SH-SY5Y (cell line): Measurements from ENCODE around the gene ASH1L.

Experiments used
- GATA2 ChIP-seq: IDR thresholded peaks from 2 replicates; pipeline ENCODE4 v1.6.1; 2011; ENCODE audit warnings: mild to moderate bottlenecking, low read depth, low read length
- GATA3 ChIP-seq: IDR thresholded peaks from 2 replicates; pipeline ENCODE4 v1.6.1; 2011; ENCODE audit warnings: low read depth, mild to moderate bottlenecking, low read length, moderate library complexity

- TF ChIP-seq GATA3 (no peak), GATA2 (no peak)
Measured at GRCh38 chr1:155555915-155556314, 6.7 kb downstream of the ASH1L start.
